ENCODE data around the gene GPX2. TPM values are rescaled to one million over a fixed set of nuclear protein-coding genes. Genes with fewer than 3 reads are reported as not detected.
A peak's percentile ranks its signal among the peaks of the same experiment; 100 is the strongest.

Gene GPX2
- total RNA-seq, 1 experiment from 2014 or later, result 323 TPM

DNA sequence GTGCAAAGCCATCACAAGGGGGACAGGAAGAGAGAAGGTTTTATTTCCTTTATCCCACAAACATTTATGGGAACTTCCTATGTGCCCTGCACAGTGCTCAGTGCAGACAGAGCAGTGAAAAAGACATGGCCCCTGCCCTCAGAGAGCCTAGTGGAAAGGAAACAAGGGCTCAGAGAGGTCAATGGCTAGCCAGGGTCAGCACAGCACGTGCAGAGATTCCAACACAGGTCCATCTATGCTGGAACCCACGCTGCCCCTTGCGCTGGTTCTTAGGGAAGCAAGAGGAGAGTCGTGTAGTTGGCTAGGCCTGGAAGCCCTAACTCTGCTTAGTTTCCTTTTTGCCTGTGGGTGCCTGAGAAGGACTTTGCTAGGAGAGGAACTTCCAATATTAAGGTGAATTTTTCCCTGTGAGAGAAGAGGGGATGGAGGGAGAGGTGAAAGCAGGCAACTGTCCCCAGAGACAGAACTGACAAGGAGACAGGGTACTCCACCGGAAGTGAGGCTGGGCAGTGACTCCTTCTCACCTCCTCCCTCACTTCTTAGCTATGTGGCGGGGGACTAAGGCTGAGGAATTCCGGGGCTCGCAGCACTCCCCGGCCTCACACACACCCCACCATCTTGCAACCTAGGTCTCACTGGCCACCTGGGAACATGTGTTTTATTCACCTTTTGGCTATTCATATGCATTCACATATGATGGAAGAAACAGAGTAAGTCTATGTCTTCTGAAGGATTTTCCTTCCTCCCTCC, 12.1 kb upstream of the GPX2 start:
- Histone ChIP-seq H3K9me3 (ENCODE audit: insufficient read depth, low read depth) (no peaks in the 10 kb centered on the region), H3F3A (ENCODE audit: insufficient read depth, low read depth) (no peaks in the 10 kb centered on the region; the same call in 1 of the 2 replicates), H3K79me2 (ENCODE audit: low read depth) (peaks cover 13% of the 10 kb centered on the region), H3K4me1 (replicated peaks; ENCODE audit: insufficient read depth) (no peaks in the 10 kb centered on the region; the same call in 1 of the 2 replicates), H3K4me3 (no peak overlapping the region), H3K4me2 (no peak overlapping the region), H3K27ac (no peak overlapping the region), H2AFZ (no peak overlapping the region), H3K27me3 (ENCODE audit: insufficient read depth, low read depth) (no peaks in the 10 kb centered on the region), H4K20me1 (ENCODE audit: insufficient read depth) (0 out of 2 replicates have a peak, but pooled peaks cover 3% of the 10 kb centered on the region), H3K36me3 (ENCODE audit: low read depth) (peaks cover 16% of the 10 kb centered on the region; the same call in 1 of the 2 replicates), H3K9me2 (ENCODE audit: insufficient read depth) (no peaks in the 10 kb centered on the region)
- ChIA-PET POLR2A (ENCODE audit: unreplicated experiment) (no interaction called here), CTCF (no interaction called here)
- intact Hi-C loops (cut with micrococcal nuclease; ENCODE audit: unreplicated experiment), result no loop called here
- TF ChIP-seq EZH2 (IDR thresholded peaks at IDR 0.05; ENCODE audit: low read depth), result no peak
- TF ChIP-seq, protein P1, sequence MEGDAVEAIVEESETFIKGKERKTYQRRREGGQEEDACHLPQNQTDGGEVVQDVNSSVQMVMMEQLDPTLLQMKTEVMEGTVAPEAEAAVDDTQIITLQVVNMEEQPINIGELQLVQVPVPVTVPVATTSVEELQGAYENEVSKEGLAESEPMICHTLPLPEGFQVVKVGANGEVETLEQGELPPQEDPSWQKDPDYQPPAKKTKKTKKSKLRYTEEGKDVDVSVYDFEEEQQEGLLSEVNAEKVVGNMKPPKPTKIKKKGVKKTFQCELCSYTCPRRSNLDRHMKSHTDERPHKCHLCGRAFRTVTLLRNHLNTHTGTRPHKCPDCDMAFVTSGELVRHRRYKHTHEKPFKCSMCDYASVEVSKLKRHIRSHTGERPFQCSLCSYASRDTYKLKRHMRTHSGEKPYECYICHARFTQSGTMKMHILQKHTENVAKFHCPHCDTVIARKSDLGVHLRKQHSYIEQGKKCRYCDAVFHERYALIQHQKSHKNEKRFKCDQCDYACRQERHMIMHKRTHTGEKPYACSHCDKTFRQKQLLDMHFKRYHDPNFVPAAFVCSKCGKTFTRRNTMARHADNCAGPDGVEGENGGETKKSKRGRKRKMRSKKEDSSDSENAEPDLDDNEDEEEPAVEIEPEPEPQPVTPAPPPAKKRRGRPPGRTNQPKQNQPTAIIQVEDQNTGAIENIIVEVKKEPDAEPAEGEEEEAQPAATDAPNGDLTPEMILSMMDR (conservative IDR thresholded peaks at IDR 0.05), result no peak
- DNase-seq, result no peak
- BruUV-seq (replicated peaks), result no TSS peak

GRCh38 chr14:64953661-64954060, 11.1 kb upstream of the GPX2 start:
- intact Hi-C loops (cut with micrococcal nuclease; ENCODE audit: unreplicated experiment), result no loop called here
- POLR2A ChIA-PET (ENCODE audit: unreplicated experiment), result no interaction called here
- Histone ChIP-seq H3K9me2 (ENCODE audit: insufficient read depth) (no peaks in the 10 kb centered on the region), H3K4me3 (no peak overlapping the region), H3K27me3 (ENCODE audit: insufficient read depth, low read depth) (no peaks in the 10 kb centered on the region), H2AFZ (no peak overlapping the region), H3K9me3 (ENCODE audit: insufficient read depth, low read depth) (no peaks in the 10 kb centered on the region), H3K36me3 (ENCODE audit: low read depth) (peaks cover 22% of the 10 kb centered on the region; the same call in 1 of the 2 replicates), H3K27ac (no peak overlapping the region), H3K79me2 (ENCODE audit: low read depth) (peaks cover 3% of the 10 kb centered on the region; the same call in 1 of the 2 replicates), H3F3A (ENCODE audit: insufficient read depth, low read depth) (no peaks in the 10 kb centered on the region; the same call in 1 of the 2 replicates), H4K20me1 (ENCODE audit: insufficient read depth) (0 out of 2 replicates have a peak, but pooled peaks cover 3% of the 10 kb centered on the region), H3K4me1 (replicated peaks; ENCODE audit: insufficient read depth) (no peaks in the 10 kb centered on the region), H3K4me2 (no peak overlapping the region)
- no peak for TF ChIP-seq EZH2 (IDR thresholded peaks at IDR 0.05; ENCODE audit: low read depth)
- TF ChIP-seq, protein P1 (conservative IDR thresholded peaks at IDR 0.05), result no peak
- no peak for DNase-seq
- BruUV-seq (replicated peaks), result no TSS peak
- CTCF ChIA-PET, result no interaction called here

DNA sequence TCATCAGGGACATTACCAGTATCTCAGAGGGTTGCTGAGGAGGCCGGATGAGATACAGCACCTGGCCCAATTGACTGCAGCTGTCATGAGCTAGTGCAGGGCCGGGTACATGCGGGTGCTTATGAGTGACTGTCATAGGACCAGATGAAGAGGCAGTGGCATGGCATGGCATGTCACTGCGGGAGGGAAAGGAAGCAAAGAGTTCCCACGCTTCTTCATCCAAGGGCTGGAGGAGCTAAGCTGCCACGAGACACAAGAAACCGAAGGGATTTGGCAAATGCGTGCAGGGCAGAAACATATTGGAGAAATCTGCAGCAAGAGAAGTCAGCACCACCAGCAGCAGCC, 10.7 kb upstream of the GPX2 start:
- BruUV-seq (replicated peaks), result no TSS peak
- POLR2A ChIA-PET (ENCODE audit: unreplicated experiment), result no interaction called here
- CTCF ChIA-PET, result no interaction called here

More for the DNA sequence above, 10.7 kb upstream of the GPX2 start:
- Histone ChIP-seq H3K4me2 (no peak overlapping the region), H3K9me2 (ENCODE audit: insufficient read depth) (no peaks in the 10 kb centered on the region), H3K4me3 (no peak overlapping the region), H3K27ac (no peak overlapping the region), H2AFZ (no peak overlapping the region), H4K20me1 (ENCODE audit: insufficient read depth) (0 out of 2 replicates have a peak, but pooled peaks cover 3% of the 10 kb centered on the region), H3K4me1 (replicated peaks; ENCODE audit: insufficient read depth) (no peaks in the 10 kb centered on the region), H3K79me2 (ENCODE audit: low read depth) (no peaks in the 10 kb centered on the region; the same call in 1 of the 2 replicates), H3K9me3 (ENCODE audit: insufficient read depth, low read depth) (no peaks in the 10 kb centered on the region), H3K36me3 (ENCODE audit: low read depth) (peaks cover 25% of the 10 kb centered on the region; the same call in 1 of the 2 replicates), H3K27me3 (ENCODE audit: insufficient read depth, low read depth) (no peaks in the 10 kb centered on the region), H3F3A (ENCODE audit: insufficient read depth, low read depth) (no peaks in the 10 kb centered on the region; the same call in 1 of the 2 replicates)
- DNase-seq, result no peak
- TF ChIP-seq EZH2 (IDR thresholded peaks at IDR 0.05; ENCODE audit: low read depth), result no peak
- TF ChIP-seq, protein P1 (conservative IDR thresholded peaks at IDR 0.05), result 0 out of 2 replicates have a peak, but pooled peaks have one; percentile 12
- intact Hi-C loops (cut with micrococcal nuclease; ENCODE audit: unreplicated experiment), result no loop called here
